ENCODE results near the gene CNOT2.

DNA sequence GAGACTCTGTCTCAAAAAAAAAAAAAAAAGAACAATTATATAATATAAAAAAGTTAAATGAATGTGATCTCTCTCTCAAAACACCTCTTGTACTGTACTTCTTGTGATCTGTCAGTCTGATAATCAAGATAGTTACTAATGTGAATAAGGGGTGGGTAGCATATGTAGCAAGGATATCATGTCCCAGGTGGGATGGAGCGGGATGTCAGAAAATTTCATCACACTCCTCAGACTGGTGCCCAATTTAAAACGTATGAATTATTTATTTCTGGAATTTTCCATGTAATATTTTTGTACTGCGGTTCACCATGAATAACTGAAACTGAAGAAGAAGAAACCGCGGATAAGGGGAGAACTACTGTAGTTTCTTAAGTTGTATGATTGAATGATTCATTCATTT, 11.0 kb downstream of the CNOT2 start:
- TF ChIP-seq, protein P1, sequence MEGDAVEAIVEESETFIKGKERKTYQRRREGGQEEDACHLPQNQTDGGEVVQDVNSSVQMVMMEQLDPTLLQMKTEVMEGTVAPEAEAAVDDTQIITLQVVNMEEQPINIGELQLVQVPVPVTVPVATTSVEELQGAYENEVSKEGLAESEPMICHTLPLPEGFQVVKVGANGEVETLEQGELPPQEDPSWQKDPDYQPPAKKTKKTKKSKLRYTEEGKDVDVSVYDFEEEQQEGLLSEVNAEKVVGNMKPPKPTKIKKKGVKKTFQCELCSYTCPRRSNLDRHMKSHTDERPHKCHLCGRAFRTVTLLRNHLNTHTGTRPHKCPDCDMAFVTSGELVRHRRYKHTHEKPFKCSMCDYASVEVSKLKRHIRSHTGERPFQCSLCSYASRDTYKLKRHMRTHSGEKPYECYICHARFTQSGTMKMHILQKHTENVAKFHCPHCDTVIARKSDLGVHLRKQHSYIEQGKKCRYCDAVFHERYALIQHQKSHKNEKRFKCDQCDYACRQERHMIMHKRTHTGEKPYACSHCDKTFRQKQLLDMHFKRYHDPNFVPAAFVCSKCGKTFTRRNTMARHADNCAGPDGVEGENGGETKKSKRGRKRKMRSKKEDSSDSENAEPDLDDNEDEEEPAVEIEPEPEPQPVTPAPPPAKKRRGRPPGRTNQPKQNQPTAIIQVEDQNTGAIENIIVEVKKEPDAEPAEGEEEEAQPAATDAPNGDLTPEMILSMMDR (IDR thresholded peaks at IDR 0.05): no peak
- no peak for TF ChIP-seq POLR2A (IDR thresholded peaks at IDR 0.05)

Measured in heart left ventricle (tissue), 13 donors.